ENCODE measurements around the gene PRR18. TPM values are rescaled to one million over a fixed set of nuclear protein-coding genes. Genes with fewer than 3 reads are reported as not detected.
A peak's percentile ranks its signal among the peaks of the same experiment; 100 is the strongest.

PRR18 gene
- total and polyA plus RNA-seq, 2 of the 13 experiments (the other 11 are each of a cell fraction or from before 2014, with no cell fraction given): 0.04 TPM

- H3K36me3 ChIP-seq (replicated peaks in 1 of 2; ENCODE audit: control insufficient read depth in 1 of 2, insufficient read depth in 2 of 2, low read length in 2 of 2): no peaks in the 10 kb centered on the region
- no TSS peak for BruUV-seq (replicated peaks)
- H3K4me2 ChIP-seq (ENCODE audit: low read depth, low read length): peak overlapping the region; percentile 22; the same call in 1 of the 2 replicates
- WGBS (ENCODE audit: low lambda C conversion rate): 55% methylated on average over 6 of the region's 6 CpGs
- peaks cover 12% of the 10 kb centered on the region; the same call in 1 of the 2 replicates for H3K9me3 ChIP-seq (ENCODE audit: low read length)
- intact Hi-C loops (cut with micrococcal nuclease; ENCODE audit: unreplicated experiment): no loop called here
- DNase-seq (ENCODE audit: low spot score) (peak; percentile 70), ATAC-seq (peak; percentile 67), FAIRE-seq (peak; percentile 57)
- in situ Hi-C loops (cut with HindIII; ENCODE audit: extremely low pct_ligation_motif_present, low pct_unique_long_range_greater_than_20kb): no loop called here
- peak overlapping the region; percentile 29 for H2AFZ ChIP-seq (ENCODE audit: low read length)
- H3K4me3 ChIP-seq (replicated peaks in 1 of 3; ENCODE audit: insufficient read depth in 1 of 3, low read depth in 2 of 3, low read length in 3 of 3): no peak overlapping the region
- H4K20me1 ChIP-seq (ENCODE audit: insufficient read depth, low read length): no peaks in the 10 kb centered on the region
- no peak overlapping the region for H3K9ac ChIP-seq (ENCODE audit: insufficient read depth, low read depth, low read length)
- H3K27ac ChIP-seq (ENCODE audit: extremely low read length, insufficient read depth, low read length): peak overlapping the region; percentile 38
- no peaks in the 10 kb centered on the region for H3K27me3 ChIP-seq (ENCODE audit: control insufficient read depth in 1 of 2, insufficient read depth in 2 of 2, low read length in 2 of 2)
- peaks cover 93% of the 10 kb centered on the region for H3K4me1 ChIP-seq (ENCODE audit: insufficient read depth, low read length)
- CTCF ChIA-PET (ENCODE audit: low intra/inter-chr PET ratio, low total read pairs): no interaction called here
- peaks cover under 1% of the 10 kb centered on the region for H3K79me2 ChIP-seq (ENCODE audit: insufficient read depth, low read length)
- POLR2A ChIA-PET: interaction anchor here (1.0 kb wide), 1 partner anchor 12 kb away, joined by 5 read pairs; no protein-coding TSS in a partner anchor
- TF ChIP-seq ZNF33B (CRISPR knock-in tag; IDR thresholded peaks at IDR 0.05): no peak
- TF ChIP-seq MED13 (CRISPR knock-in tag; IDR thresholded peaks at IDR 0.05): no peak
- no peak for TF ChIP-seq ZNF510 (CRISPR knock-in tag; IDR thresholded peaks at IDR 0.05; ENCODE audit: low read depth)
- TF ChIP-seq MBD4 (IDR thresholded peaks at IDR 0.05; ENCODE audit: borderline replicate concordance, low read length): no peak
- no peak for TF ChIP-seq ZNF556 (CRISPR knock-in tag; IDR thresholded peaks at IDR 0.05; ENCODE audit: borderline replicate concordance)
- TF ChIP-seq SALL2 (CRISPR knock-in tag; IDR thresholded peaks at IDR 0.05): no peak
- no peak for TF ChIP-seq REL (CRISPR knock-in tag; conservative IDR thresholded peaks at IDR 0.05)
- TF ChIP-seq SMAD3 (CRISPR knock-in tag; IDR thresholded peaks at IDR 0.05): peak; percentile 46; the same call in 1 of the 2 replicates
- TF ChIP-seq ZNF296 (CRISPR knock-in tag; conservative IDR thresholded peaks at IDR 0.05): no peak
- TF ChIP-seq, protein P1, sequence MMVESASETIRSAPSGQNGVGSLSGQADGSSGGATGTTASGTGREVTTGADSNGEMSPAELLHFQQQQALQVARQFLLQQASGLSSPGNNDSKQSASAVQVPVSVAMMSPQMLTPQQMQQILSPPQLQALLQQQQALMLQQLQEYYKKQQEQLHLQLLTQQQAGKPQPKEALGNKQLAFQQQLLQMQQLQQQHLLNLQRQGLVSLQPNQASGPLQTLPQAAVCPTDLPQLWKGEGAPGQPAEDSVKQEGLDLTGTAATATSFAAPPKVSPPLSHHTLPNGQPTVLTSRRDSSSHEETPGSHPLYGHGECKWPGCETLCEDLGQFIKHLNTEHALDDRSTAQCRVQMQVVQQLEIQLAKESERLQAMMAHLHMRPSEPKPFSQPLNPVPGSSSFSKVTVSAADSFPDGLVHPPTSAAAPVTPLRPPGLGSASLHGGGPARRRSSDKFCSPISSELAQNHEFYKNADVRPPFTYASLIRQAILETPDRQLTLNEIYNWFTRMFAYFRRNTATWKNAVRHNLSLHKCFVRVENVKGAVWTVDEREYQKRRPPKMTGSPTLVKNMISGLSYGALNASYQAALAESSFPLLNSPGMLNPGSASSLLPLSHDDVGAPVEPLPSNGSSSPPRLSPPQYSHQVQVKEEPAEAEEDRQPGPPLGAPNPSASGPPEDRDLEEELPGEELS (CRISPR knock-in tag; IDR thresholded peaks at IDR 0.05): peak; percentile 36; the same call in 1 of the 2 replicates
- TF ChIP-seq, protein P2, sequence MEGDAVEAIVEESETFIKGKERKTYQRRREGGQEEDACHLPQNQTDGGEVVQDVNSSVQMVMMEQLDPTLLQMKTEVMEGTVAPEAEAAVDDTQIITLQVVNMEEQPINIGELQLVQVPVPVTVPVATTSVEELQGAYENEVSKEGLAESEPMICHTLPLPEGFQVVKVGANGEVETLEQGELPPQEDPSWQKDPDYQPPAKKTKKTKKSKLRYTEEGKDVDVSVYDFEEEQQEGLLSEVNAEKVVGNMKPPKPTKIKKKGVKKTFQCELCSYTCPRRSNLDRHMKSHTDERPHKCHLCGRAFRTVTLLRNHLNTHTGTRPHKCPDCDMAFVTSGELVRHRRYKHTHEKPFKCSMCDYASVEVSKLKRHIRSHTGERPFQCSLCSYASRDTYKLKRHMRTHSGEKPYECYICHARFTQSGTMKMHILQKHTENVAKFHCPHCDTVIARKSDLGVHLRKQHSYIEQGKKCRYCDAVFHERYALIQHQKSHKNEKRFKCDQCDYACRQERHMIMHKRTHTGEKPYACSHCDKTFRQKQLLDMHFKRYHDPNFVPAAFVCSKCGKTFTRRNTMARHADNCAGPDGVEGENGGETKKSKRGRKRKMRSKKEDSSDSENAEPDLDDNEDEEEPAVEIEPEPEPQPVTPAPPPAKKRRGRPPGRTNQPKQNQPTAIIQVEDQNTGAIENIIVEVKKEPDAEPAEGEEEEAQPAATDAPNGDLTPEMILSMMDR (CRISPR knock-in tag; IDR thresholded peaks at IDR 0.05): no peak
- TF ChIP-seq RBAK (CRISPR knock-in tag; IDR thresholded peaks at IDR 0.05): no peak
- TF ChIP-seq SIN3B (IDR thresholded peaks at IDR 0.05; ENCODE audit: low read length): no peak
- TF ChIP-seq MEIS2 (CRISPR knock-in tag; IDR thresholded peaks at IDR 0.05): no peak
- TF ChIP-seq ZNF484 (CRISPR knock-in tag; IDR thresholded peaks at IDR 0.05; ENCODE audit: borderline replicate concordance, low read depth): no peak
- no peak for TF ChIP-seq REST (IDR thresholded peaks at IDR 0.05; ENCODE audit: borderline replicate concordance in 1 of 2, low read depth in 1 of 2, low read length in 2 of 2)
- no peak for TF ChIP-seq ZNF33A (CRISPR knock-in tag; IDR thresholded peaks at IDR 0.05; ENCODE audit: borderline replicate concordance)
- TF ChIP-seq HES4 (CRISPR knock-in tag; IDR thresholded peaks at IDR 0.05; ENCODE audit: borderline replicate concordance): no peak
Observed at GRCh38 chr6:166348305-166348949, 40.2 kb upstream of the PRR18 start.

Data from HepG2 (cell line).